Mesothelial cell of epicardium (in vitro differentiated cells): ENCODE measurements around the gene SSR4. TPM values are rescaled to one million over a fixed set of nuclear protein-coding genes. Genes with fewer than 3 reads are reported as not detected.

ENCODE experiments used
- DNase-seq, 2 experiments: peaks; one replicate each; pipeline ENCODE4 v3.0.0; 2021; ENCODE audit warnings: low spot score in 2 of 2; ENCODE audit not compliant: unreplicated experiment in 2 of 2
- H3K27ac Mint-ChIP-seq: 2 replicates; pipeline ENCODE4 v1.8.0; 2021; ENCODE audit warnings: mixed read lengths
- H3K27me3 Mint-ChIP-seq: 2 replicates; pipeline ENCODE4 v1.8.0; 2021; ENCODE audit warnings: low read depth, mixed read lengths
- H3K36me3 Mint-ChIP-seq: 2 replicates; pipeline ENCODE4 v1.8.0; 2021; ENCODE audit warnings: mixed read lengths
- H3K4me1 Mint-ChIP-seq: 2 replicates; pipeline ENCODE4 v1.8.0; 2021; ENCODE audit warnings: mixed read lengths
- H3K4me3 Mint-ChIP-seq: 2 replicates; pipeline ENCODE4 v1.8.0; 2021; ENCODE audit warnings: mild to moderate bottlenecking, moderate library complexity, mixed read lengths
- H3K9me3 Mint-ChIP-seq: 2 replicates; pipeline ENCODE4 v1.8.0; 2021; ENCODE audit warnings: mixed read lengths
- CTCF ChIP-seq: fragments of 200-600 bp; sonication (generic); IDR thresholded peaks from one replicate; pipeline ENCODE4 v1.5.0; 2021; ENCODE audit warnings: antibody characterized with exemption; ENCODE audit not compliant: unreplicated experiment
- total RNA-seq: library from RNA; stranded (reverse); gene quantifications from 3 replicates; pipeline ENCODE4 v1.2.1, GENCODE V29; 2021

The SSR4 gene
- total RNA-seq, 1 donor from 2014 or later = 213 TPM

- no peak for TF ChIP-seq CTCF
- Mint-ChIP-seq H3K9me3 (no peaks in the 10 kb centered on the region), H3K36me3 (no peaks in the 10 kb centered on the region), H3K27ac (no peak overlapping the region), H3K27me3 (no peaks in the 10 kb centered on the region), H3K4me1 (no peaks in the 10 kb centered on the region), H3K4me3 (no peak overlapping the region)
- DNase-seq = no peak
Observed at GRCh38 chrX:153772316-153773217, 21.9 kb upstream of the SSR4 start.

DNA sequence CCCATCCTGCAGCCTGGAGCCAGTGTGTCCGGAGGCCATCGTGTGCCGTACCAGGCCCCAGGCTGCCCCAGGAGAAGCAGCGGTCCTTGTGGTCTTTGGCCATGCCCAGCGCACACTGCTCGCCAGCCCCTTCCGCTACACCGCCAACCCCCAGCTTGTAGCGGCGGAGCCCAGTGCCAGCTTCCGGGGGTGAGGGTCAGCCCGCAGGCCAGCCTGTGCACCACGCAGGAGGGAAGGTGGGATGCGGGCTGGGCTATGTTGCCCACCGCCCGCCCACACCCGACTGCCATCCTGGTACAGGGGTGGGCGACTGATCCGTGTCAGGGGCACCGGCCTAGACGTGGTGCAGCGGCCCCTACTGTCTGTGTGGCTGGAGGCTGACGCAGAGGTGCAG is 21.3 kb upstream of the SSR4 start:
- TF ChIP-seq CTCF = no peak
- H3K9me3 Mint-ChIP-seq = no peaks in the 10 kb centered on the region
- peak in 1 of 2 experiments; percentile 14 for DNase-seq
- H3K36me3 Mint-ChIP-seq = no peaks in the 10 kb centered on the region
- no peaks in the 10 kb centered on the region for H3K27me3 Mint-ChIP-seq
- H3K4me1 Mint-ChIP-seq = no peaks in the 10 kb centered on the region
- no peak overlapping the region for H3K27ac Mint-ChIP-seq
- no peak overlapping the region for H3K4me3 Mint-ChIP-seq

DNA sequence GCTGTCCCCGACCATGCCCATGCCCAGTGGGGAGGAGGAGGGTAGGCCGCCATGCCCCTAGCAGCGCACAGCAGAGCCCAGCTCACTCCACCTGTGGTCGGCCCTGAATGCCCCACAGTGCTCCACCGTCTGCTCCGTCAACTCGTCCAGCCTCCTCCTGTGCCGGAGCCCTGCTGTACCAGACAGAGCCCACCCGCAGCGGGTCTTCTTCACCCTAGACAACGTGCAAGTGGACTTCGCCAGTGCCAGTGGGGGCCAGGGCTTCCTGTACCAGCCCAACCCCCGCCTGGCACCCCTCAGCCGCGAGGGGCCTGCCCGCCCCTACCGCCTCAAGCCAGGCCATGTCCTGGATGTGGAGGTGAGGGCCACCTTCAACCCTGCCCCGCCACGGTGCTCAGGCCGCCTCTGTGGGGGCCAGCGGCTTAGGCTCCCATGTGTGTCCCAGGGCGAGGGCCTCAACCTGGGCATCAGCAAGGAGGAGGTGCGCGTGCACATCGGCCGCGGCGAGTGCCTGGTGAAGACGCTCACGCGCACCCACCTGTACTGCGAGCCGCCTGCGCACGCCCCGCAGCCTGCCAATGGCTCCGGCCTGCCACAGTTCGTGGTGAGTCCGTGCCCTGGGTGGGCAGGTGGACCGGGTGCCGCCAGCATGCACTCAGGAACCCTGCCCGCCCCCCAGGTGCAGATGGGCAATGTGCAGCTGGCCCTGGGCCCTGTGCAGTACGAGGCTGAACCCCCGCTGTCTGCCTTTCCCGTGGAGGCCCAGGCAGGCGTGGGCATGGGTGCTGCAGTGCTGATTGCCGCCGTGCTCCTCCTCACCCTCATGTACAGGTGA is 20.5 kb upstream of the SSR4 start:
- Mint-ChIP-seq H3K4me3 (no peak overlapping the region), H3K36me3 (no peaks in the 10 kb centered on the region), H3K4me1 (no peaks in the 10 kb centered on the region), H3K9me3 (no peaks in the 10 kb centered on the region), H3K27me3 (no peaks in the 10 kb centered on the region), H3K27ac (no peak overlapping the region)
- no peak for TF ChIP-seq CTCF
- DNase-seq = no peak

DNA sequence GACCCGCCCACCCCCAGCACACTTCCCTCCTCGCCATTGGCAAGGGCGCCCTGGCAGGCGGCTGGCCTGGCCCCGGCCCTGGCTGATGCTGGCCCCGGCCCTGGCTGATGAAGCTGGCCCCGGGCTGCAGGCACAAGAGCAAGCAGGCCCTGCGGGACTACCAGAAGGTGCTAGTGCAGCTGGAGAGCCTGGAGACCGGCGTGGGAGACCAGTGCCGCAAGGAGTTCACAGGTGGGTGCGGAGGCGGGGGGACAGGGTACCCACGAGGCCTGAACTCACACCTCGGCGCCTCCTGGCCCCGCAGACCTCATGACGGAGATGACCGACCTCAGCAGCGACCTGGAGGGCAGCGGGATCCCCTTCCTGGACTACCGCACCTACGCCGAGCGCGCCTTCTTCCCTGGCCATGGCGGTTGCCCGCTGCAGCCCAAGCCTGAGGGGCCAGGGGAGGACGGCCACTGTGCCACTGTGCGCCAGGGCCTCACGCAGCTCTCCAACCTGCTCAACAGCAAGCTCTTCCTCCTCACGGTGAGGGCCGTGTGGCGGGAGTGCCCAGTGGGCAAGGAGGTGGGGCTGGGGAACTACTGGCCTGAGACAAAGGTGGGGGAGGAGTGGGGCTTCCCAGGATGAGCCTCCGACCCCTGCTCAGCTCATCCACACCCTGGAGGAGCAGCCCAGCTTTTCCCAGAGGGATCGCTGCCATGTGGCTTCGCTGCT is 19.7 kb upstream of the SSR4 start:
- Mint-ChIP-seq H3K36me3 (no peaks in the 10 kb centered on the region), H3K4me1 (no peaks in the 10 kb centered on the region), H3K27ac (no peak overlapping the region), H3K4me3 (no peak overlapping the region), H3K27me3 (no peaks in the 10 kb centered on the region), H3K9me3 (no peaks in the 10 kb centered on the region)
- no peak for TF ChIP-seq CTCF
- no peak for DNase-seq

DNA sequence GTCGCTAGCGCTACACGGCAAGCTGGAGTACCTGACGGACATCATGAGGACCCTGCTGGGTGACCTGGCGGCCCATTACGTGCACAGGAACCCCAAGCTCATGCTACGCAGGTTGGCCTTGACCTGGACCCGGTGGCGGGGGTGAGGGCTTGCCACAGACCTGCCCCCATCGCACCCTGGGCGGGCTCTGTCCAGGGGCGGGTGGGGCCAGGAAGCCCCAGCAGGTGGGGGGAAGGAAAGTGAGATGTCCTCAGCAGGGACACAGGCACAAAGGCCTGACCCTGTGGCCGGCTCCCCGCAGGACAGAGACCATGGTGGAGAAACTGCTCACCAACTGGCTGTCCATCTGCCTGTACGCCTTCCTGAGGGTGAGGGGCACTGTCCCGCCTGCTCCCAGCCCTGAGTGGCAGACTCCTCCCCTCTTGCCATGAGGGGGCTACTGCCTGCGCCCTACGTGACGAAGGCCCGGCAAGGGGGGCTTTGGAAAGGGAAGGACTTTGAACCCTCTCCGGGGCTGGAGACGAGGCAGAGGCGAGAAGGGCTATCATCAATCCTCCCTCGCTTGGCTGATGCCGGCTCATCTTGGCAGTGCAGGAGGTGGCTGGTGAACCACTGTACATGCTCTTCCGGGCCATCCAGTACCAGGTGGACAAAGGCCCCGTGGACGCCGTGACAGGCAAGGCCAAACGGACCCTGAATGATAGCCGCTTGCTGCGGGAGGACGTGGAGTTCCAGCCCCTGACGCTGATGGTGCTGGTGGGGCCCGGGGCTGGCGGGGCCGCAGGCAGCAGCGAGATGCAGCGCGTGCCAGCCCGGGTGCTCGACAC is 19.0 kb upstream of the SSR4 start:
- Mint-ChIP-seq H3K4me3 (no peak overlapping the region), H3K9me3 (no peaks in the 10 kb centered on the region), H3K27me3 (no peaks in the 10 kb centered on the region), H3K36me3 (no peaks in the 10 kb centered on the region), H3K27ac (no peak overlapping the region), H3K4me1 (no peaks in the 10 kb centered on the region)
- DNase-seq = no peak
- no peak for TF ChIP-seq CTCF
